Lower leg skin (tissue), 4 donors: Measurements from ENCODE around the gene SLC25A51. TPM values are rescaled to one million over a fixed set of nuclear protein-coding genes. Genes with fewer than 3 reads are reported as not detected.

Experiments
- DNase-seq, 2 donors: peaks; one replicate each; pipeline ENCODE4 v3.0.0-alpha.2; 2019; ENCODE audit warnings: low spot score in 2 of 2
- H3K4me3 ChIP-seq: fragments of 200-600 bp; sonication (generic); 2 replicates; pipeline ENCODE4 v1.5.1; 2017; ENCODE audit warnings: mild to moderate bottlenecking, low read depth; ENCODE audit not compliant: poor library complexity, severe bottlenecking
- POLR2A ChIP-seq, 2 donors: fragments of 450-650 bp; IDR thresholded peaks; one replicate each; pipeline ENCODE4 v1.6.1; 2016 to 2017; ENCODE audit warnings: antibody characterized with exemption in 2 of 2, mild to moderate bottlenecking in 1 of 2, moderate library complexity in 1 of 2
- WGBS, 2 donors: methylation state at CpG; one replicate each; pipeline ENCODE4 v1.1.5; 2018; 5-methylcytosine and 5-hydroxymethylcytosine counted together
- intact Hi-C: fragments of 100-400 bp; cut with DNase I; formaldehyde crosslinking; loops from one replicate; pipeline ENCODE4 v1.15.0; 2023; ENCODE audit warnings: low total_unique reads
- total RNA-seq, 4 donors: library from RNA; depleted of rRNA; stranded (reverse); fragments of >200 nt; gene quantifications; one replicate each; pipeline ENCODE4 v1.1.0, GENCODE V29; 2016
- TF ChIP-seq, protein P1 (sequence below), 3 donors: fragments of 450-650 bp; IDR thresholded peaks; one replicate each; pipeline ENCODE4 v1.5.1; 2016; ENCODE audit warnings: antibody characterized with exemption in 3 of 3, mild to moderate bottlenecking in 3 of 3, moderate library complexity in 2 of 3

The SLC25A51 gene
- total RNA-seq, 4 donors from 2014 or later: 13.3 to 24.8 (median 16.9) TPM

GRCh38 chr9:37839496-37840461 lies 64.1 kb downstream of the SLC25A51 start:
- no peak for TF ChIP-seq POLR2A (IDR thresholded peaks at IDR 0.05)
- TF ChIP-seq, protein P1, sequence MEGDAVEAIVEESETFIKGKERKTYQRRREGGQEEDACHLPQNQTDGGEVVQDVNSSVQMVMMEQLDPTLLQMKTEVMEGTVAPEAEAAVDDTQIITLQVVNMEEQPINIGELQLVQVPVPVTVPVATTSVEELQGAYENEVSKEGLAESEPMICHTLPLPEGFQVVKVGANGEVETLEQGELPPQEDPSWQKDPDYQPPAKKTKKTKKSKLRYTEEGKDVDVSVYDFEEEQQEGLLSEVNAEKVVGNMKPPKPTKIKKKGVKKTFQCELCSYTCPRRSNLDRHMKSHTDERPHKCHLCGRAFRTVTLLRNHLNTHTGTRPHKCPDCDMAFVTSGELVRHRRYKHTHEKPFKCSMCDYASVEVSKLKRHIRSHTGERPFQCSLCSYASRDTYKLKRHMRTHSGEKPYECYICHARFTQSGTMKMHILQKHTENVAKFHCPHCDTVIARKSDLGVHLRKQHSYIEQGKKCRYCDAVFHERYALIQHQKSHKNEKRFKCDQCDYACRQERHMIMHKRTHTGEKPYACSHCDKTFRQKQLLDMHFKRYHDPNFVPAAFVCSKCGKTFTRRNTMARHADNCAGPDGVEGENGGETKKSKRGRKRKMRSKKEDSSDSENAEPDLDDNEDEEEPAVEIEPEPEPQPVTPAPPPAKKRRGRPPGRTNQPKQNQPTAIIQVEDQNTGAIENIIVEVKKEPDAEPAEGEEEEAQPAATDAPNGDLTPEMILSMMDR (IDR thresholded peaks at IDR 0.05): no peak
- H3K4me3 ChIP-seq: no peak overlapping the region
- intact Hi-C loops: no loop called here
- 93 to 96% methylated on average over 3 of the region's 3 CpGs for WGBS, 2 donors
- no peak for DNase-seq

Other genes starting within 250 kb of the SLC25A51 start
- 10 to 100 TPM in 1 of 4 donors, 1 to 10 TPM in 3; 5.1 to 13.1 (median 6.1) TPM for gene TRMT10B, start 150.3 kb downstream of the SLC25A51 start, total RNA-seq
- 10 to 100 TPM; 31.0 to 52.7 (median 47.7) TPM for gene EXOSC3, start 119.1 kb downstream of the SLC25A51 start, total RNA-seq
- 10 to 100 TPM; 23.8 to 30.4 (median 26.0) TPM for gene DCAF10, start 103.3 kb downstream of the SLC25A51 start, total RNA-seq
- 10 to 100 TPM; 27.6 to 42.6 (median 34.5) TPM for gene SHB, start 165.1 kb upstream of the SLC25A51 start, total RNA-seq